Measurements from ENCODE around the gene KIF1A.
"Not testable (repeated sequence)": the region's sequence is repeated elsewhere in the genome, so short reads cannot be mapped to it uniquely, and the experiment has no call there.

Gene KIF1A

GRCh38 chr2:240786355-240786841 is 33.6 kb downstream of the KIF1A start:
- no peak for DNase-seq

GRCh38 chr2:240785424-240786335 is 34.3 kb downstream of the KIF1A start:
- no peak for DNase-seq

DNA sequence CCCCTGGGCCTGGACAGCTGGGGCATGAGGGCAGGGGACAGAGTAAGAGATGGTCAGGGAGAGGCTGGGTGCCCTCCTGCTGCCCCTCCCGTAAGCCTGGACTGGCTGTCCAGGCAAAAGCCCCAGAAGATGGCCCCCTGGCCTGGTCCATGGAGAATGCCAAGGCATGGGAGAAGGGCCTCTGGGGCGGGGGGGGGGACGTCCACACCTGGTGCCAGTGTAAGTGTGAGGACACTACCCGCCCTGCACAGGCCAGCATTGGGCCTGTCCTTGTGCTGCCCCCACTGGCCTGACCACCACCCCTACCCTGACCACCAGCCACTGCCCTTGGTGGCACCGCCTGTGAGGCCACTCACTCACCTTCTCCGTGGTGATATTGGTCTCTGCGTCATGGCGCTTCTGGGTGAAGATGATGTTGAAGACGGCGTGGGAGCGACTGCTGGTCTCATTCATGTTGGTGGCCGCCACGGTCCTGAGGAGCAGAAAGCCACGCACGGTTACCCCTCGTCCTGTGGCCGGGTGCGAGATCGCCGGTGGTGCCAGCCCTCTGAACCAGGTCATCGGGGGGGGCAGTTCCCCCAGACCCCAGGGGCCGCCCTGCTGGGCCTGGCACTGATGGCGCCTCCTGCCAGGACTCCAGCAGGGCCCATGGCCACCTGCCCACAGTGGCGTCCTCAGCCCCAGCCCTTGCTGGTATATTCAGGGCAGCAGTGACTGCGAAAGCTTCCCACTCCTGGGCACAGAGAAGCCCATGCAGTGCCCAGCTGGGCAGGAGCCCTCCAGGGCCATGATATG is 35.2 kb downstream of the KIF1A start:
- no peak for DNase-seq

- DNase-seq: no peak
Measured at GRCh38 chr2:240783819-240784621, 36.0 kb downstream of the KIF1A start.

DNA sequence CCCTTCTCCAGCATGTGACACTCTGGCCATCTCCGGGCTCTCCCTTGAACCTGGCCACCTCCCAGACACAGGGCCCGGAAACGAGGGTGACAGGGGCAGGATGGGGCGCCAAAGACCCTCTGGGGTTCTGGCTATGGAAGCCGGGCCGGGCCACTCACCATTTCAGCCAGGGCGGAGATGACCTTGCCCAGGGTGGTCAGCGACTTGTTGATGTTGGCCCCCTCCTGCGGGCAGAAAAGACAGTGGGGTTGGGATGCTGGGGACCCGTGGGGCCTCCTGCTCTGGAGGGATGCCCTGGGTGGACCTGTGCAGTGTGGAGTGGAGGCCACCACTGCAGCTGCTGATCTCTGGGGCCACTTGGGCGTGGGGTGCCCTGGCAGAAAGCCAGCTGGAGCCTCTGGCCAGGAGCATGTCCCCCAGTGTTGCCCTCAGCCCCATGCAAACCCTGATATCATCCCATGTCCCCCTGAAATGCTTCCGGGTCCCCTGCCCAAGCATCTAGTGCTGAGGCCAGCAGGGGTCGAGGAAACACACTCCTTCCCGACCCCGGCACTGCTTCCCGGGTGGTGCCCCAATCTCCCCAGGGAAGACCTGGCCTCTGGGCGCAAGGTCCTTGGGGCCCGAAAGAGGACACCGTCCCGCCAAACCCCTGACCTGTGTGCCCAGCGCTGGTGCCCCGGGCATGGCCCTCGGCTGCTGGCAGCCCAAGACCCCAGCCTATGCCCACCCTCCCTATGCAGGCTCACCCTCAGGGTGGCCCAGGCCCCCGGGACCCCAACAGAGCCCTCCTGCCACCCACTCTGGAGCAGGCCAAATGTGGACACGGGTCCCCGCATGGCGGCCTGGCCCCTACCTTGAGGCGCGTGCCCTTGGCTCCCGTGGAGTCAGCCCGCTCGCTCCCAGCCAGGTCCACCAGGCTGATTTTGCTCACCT is 36.9 kb downstream of the KIF1A start:
- DNase-seq: no peak

GRCh38 chr2:240782221-240782885 is 37.7 kb downstream of the KIF1A start:
- DNase-seq: no peak

GRCh38 chr2:240781471-240782220 is 38.4 kb downstream of the KIF1A start:
- DNase-seq: no peak

DNA sequence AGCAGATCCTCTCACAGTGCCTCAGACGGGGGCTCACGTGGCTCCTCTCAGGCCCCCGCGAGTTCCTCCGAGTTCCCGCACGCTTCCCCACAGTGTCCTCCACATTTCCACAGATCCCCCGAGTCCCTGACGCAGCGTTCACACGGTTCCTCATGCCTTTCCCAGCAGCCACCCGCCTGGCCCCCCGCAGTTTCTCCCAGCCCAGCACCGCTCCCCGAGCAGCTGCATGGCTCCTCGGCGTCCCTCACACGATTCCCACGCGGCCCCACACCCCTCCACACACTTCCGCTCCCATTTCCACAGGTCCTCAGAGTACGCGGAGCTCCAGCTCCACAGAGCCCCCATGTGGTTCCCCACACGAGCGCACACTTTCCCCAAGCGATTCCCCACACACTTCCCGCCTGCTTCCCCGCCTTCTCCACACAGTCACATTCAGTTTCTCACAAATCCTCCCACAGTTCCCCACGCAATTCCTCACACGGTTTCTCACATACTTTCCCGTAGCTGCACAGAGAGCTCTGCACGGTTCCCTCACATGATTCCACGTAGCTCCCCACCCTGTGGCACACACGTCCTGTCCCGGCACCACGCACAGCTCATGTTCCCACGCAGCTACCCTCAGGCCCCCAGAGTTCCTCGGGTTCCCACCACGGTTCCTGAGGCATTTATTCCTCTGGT is 39.9 kb downstream of the KIF1A start:
- no peak for DNase-seq

DNA sequence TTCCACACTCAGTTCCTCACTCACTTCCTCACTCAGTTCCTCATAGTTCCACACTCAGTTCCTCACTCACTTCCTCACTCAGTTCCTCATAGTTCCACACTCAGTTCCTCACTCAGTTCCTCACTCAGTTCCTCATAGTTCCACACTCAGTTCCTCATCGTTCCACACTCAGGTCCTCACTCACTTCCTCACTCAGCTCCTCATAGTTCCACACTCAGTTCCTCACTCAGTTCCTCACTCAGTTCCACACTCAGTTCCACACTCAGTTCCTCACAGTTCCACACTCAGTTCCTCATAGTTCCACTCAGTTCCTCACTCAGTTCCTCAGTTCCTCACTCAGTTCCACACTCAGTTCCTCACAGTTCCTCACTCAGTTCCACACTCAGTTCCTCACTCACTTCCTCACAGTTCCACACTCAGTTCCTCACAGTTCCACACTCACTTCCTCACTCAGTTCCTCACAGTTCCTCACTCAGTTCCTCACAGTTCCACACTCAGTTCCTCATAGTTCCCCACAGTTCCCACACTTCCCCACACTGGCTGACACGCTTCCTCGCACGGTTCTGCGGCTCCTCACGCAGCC is 40.7 kb downstream of the KIF1A start:
- DNase-seq: not testable (repeated sequence)

GRCh38 chr2:240778426-240778825 is 41.6 kb downstream of the KIF1A start:
- no peak for DNase-seq

- no peak for DNase-seq
Measured at GRCh38 chr2:240777456-240778212, 42.4 kb downstream of the KIF1A start.

GRCh38 chr2:240775905-240776304 is 44.1 kb downstream of the KIF1A start:
- DNase-seq: no peak

GRCh38 chr2:240774856-240775255 is 45.2 kb downstream of the KIF1A start:
- DNase-seq: no peak

GRCh38 chr2:240769096-240769495 is 50.9 kb downstream of the KIF1A start:
- DNase-seq: no peak

DNA sequence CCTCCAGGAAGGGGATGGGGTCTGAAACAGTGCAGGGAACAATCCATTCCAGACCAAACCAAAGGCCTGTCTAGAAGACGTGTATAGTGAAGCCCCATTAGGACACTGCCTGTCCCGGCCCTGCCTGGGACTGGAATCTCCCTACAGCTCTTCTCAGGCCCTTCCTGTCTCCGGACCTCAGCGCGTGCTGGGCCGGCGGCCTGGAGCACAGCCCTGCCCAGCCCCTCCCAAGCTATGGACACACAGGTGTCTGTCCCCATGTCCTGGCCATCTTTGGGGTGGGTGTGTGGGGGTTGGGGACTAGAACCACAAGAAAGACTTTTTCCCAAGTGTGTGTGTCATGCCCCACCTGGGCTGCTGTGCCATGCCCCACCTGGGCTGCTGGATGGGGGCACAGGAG is 51.8 kb downstream of the KIF1A start:
- DNase-seq: no peak

DNA sequence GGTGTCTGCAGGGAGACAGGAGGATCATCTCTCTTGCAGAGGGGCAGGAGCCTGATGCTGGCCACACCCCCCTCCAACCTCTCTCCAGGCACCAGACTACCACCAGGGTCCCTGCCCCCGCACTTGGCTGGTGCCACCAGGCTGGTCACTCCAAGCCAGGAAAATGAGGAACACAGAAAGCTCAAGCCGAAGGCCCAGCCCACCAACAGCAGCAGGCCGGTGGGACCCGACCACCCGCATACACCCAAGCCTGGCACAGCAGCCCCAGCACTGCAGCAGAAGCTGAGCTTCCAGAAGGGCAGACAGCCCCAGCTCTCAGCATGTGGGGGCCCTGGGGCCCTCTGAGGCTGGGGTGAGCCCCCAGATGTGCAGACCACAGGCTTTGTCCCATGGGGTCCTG is 52.7 kb downstream of the KIF1A start:
- DNase-seq: no peak

GRCh38 chr2:240766072-240766471 is 53.9 kb downstream of the KIF1A start:
- DNase-seq: no peak

DNA sequence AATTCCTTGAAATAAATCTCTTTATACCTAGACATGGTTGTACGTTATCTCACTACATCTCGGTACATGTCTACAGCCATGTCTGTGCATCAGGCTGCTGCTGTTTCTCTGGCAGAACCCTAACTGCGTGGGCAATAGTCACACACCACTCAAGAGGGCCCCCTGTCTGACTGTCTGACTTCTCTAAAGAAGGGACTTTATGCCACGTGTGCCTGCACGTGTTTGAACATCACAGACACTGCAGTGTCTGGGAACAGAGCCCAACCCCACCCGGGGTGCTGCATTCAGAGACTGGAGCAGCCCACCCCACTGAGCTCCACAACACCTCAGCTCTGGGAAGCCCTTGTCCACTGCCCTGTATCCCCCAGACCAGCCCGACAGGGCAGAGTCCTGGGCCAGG is 55.0 kb downstream of the KIF1A start:
- DNase-seq: no peak

GRCh38 chr2:240764605-240765004 is 55.4 kb downstream of the KIF1A start:
- DNase-seq: no peak

Measured in NCI-H526 treated with DMSO at 0.1 percent for 48 hours (cell line).